Stomach (tissue), 9 donors: Measurements from ENCODE around the gene PARVG. TPM values are rescaled to one million over a fixed set of nuclear protein-coding genes. Genes with fewer than 3 reads are reported as not detected.
"Not testable (repeated sequence)": the region's sequence is repeated elsewhere in the genome, so short reads cannot be mapped to it uniquely, and the experiment has no call there.

ENCODE experiments used
- DNase-seq, 2 donors: peaks; one replicate each; pipeline versions ENCODE4 v3.0.0 to v3.0.0-alpha.2; 2013 to 2019
- H3K27ac ChIP-seq, 5 donors: fragments of 200-600 bp in 4 of 5; sonication (generic) in 4 of 5; one replicate each; pipeline ENCODE4 v1.5.1; 2013 to 2019; ENCODE audit warnings: mild to moderate bottlenecking in 1 of 5, moderate library complexity in 1 of 5
- H3K27me3 ChIP-seq, 3 donors: fragments of 200-600 bp; sonication (generic); one replicate each; pipeline ENCODE4 v1.5.1; 2017 to 2019; ENCODE audit warnings: mixed run types in 1 of 3
- H3K36me3 ChIP-seq, 4 donors: fragments of 200-600 bp; sonication (generic); 1 replicate in 3 of 4; 2 replicates in 1 of 4; pipeline ENCODE4 v1.5.1; 2016 to 2019
- H3K4me1 ChIP-seq, 4 donors: fragments of 200-600 bp; sonication (generic); one replicate each; pipeline ENCODE4 v1.5.1; 2016 to 2019
- H3K4me3 ChIP-seq, 4 donors: fragments of 200-600 bp; sonication (generic) in 3 of 4; one replicate each; pipeline ENCODE4 v1.5.1; 2016 to 2019; ENCODE audit warnings: mild to moderate bottlenecking in 1 of 4
- H3K9me3 ChIP-seq, 4 donors: fragments of 200-600 bp; sonication (generic); one replicate each; pipeline ENCODE4 v1.5.1; 2016 to 2019
- CTCF ChIP-seq, 7 experiments: fragments of 450-650 bp in 4 of 7; fragments of 200-600 bp in 3 of 7; sonication (generic) in 3 of 7; IDR thresholded peaks; one replicate each; pipeline ENCODE4 v1.5.1; 2016 to 2019; ENCODE audit warnings: antibody characterized with exemption in 7 of 7, control low read depth in 2 of 7, mild to moderate bottlenecking in 1 of 7
- EP300 ChIP-seq: sonication (generic); formaldehyde crosslinking; IDR thresholded peaks from one replicate; pipeline ENCODE4 v1.6.1; 2017; ENCODE audit warnings: antibody characterized with exemption
- POLR2A ChIP-seq, 4 donors: fragments of 450-650 bp; IDR thresholded peaks; one replicate each; pipeline ENCODE4 v1.6.1; 2016; ENCODE audit warnings: antibody characterized with exemption in 4 of 4, control low read depth in 2 of 4, mild to moderate bottlenecking in 1 of 4, moderate library complexity in 1 of 4
- POLR2AphosphoS5 ChIP-seq, 3 donors: sonication (generic); formaldehyde crosslinking; IDR thresholded peaks; one replicate each; pipeline ENCODE4 v1.6.1; 2016; ENCODE audit warnings: antibody characterized with exemption in 3 of 3
- WGBS, 5 donors: extraction: QIAGEN DNeasy Blood & Tissue Kit in 3 of 5; methylation state at CpG; one replicate each; pipeline versions ENCODE4 v1.1.5 to v1.1.7; 2013 to 2018; 5-methylcytosine and 5-hydroxymethylcytosine counted together
- intact Hi-C: fragments of 100-400 bp; cut with DNase I; formaldehyde crosslinking; loops from one replicate; pipeline ENCODE4 v1.15.1; 2023; ENCODE audit warnings: low total_unique reads
- polyA plus RNA-seq, 3 donors: library from polyadenylated mRNA; stranded (reverse); fragments of 200-250 nt; gene quantifications; one replicate each; pipeline ENCODE4 v1.2.3, GENCODE V29; 2013
- total RNA-seq, 5 donors: library from RNA; depleted of rRNA; stranded (reverse); fragments of >200 nt; gene quantifications; one replicate each; pipeline versions ENCODE4 v1.1.0 to v1.2.3, GENCODE V29; 2014 to 2016
- donor health status: healthy with polysubstance abuse.
- donor health status: Bipolar disorder and iron deficiency.
- donor health status: healthy.

Gene PARVG
- total and polyA plus RNA-seq, 8 donors = 5.7 to 78.2 (median 16.7) TPM

DNA sequence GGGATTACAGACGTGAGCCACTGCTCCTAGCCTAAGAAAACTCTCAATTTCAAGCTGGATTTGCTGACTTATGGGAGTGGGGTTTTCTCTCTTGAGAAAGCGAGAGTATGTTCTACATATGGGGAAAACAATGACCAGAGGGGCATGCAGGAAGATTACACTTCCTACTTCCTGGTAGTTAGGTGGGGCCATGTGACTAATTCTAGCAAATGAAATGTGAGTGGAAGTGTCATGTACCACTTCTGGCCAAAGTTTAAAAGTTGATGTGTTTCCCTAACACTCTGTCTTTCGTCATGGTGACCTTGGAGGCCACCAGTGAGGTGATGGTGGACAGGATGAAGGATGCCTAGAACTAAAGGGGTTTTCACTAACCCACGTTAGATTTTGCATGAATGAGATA is 50.5 kb downstream of the PARVG start:
- DNase-seq = no peak
- no peak overlapping the region for H3K4me3 ChIP-seq
- H3K27me3 ChIP-seq = peaks cover 0 to 2% (median 0%) of the 10 kb centered on the region in 3 donors
- H3K9me3 ChIP-seq = peaks cover 0 to 28% (median 16%) of the 10 kb centered on the region in 4 donors
- no peaks in the 10 kb centered on the region for H3K36me3 ChIP-seq
- no peak overlapping the region for H3K27ac ChIP-seq
- no peaks in the 10 kb centered on the region for H3K4me1 ChIP-seq
- intact Hi-C loops = no loop called here
- no peak for TF ChIP-seq POLR2AphosphoS5 (IDR thresholded peaks at IDR 0.05)
- no peak for TF ChIP-seq EP300
- no peak for TF ChIP-seq CTCF (IDR thresholded peaks at IDR 0.05)
- TF ChIP-seq POLR2A (IDR thresholded peaks at IDR 0.05) = no peak
- 75 to 85% (median 80%) methylated on average over 4 of the region's 4 CpGs for WGBS, 5 donors

GRCh38 chr22:44234372-44234771 is 53.6 kb downstream of the PARVG start:
- H3K27me3 ChIP-seq, H3K4me1 ChIP-seq, intact Hi-C loops, H3K4me3 ChIP-seq, H3K36me3 ChIP-seq, DNase-seq, H3K9me3 ChIP-seq, H3K27ac ChIP-seq: not testable (repeated sequence)
- 92 to 96% (median 94%) methylated on average over 12 of the region's 12 CpGs for WGBS, 5 donors

GRCh38 chr22:44237290-44237689 is 56.6 kb downstream of the PARVG start:
- Histone ChIP-seq H3K4me3 (no peak overlapping the region), H3K27ac (no peak overlapping the region), H3K4me1 (no peaks in the 10 kb centered on the region), H3K27me3 (no peaks in the 10 kb centered on the region), H3K9me3 (peaks cover 0 to 5% (median 0%) of the 10 kb centered on the region in 4 donors), H3K36me3 (no peaks in the 10 kb centered on the region)
- intact Hi-C loops = no loop called here
- no peak for DNase-seq
- no peak for TF ChIP-seq POLR2AphosphoS5 (IDR thresholded peaks at IDR 0.05)
- TF ChIP-seq CTCF (IDR thresholded peaks at IDR 0.05) = no peak
- no peak for TF ChIP-seq POLR2A (IDR thresholded peaks at IDR 0.05)
- TF ChIP-seq EP300 = no peak

DNA sequence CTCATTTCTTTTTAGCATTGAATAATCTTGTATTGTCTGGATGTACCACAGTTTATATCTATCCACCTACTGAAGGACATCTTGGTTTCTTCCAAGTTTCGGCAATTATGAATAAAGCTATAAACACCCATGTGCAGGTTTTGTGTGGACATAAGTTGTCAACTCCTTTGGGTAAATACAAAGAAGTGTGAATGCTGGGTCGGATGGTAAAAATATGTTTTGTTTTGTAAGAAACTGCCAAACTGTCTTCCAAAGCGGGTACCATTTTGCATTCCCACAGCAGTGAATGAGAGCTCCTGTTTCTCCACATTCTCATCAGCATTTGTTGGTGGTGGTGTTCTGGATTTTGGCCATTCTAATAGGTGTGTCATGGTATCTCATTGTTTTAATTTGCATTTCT is 60.4 kb downstream of the PARVG start:
- intact Hi-C loops = not testable (repeated sequence)

GRCh38 chr22:44242946-44243724 is 62.4 kb downstream of the PARVG start:
- WGBS, 5 donors = 72 to 84% (median 79%) methylated on average over 12 to 17 of the region's 17 CpGs
- H3K27ac ChIP-seq = no peak overlapping the region
- H3K4me1 ChIP-seq = no peaks in the 10 kb centered on the region
- H3K27me3 ChIP-seq = peaks cover 0 to 24% (median 0%) of the 10 kb centered on the region in 3 donors
- no peaks in the 10 kb centered on the region for H3K9me3 ChIP-seq
- no peak overlapping the region for H3K4me3 ChIP-seq
- intact Hi-C loops = no loop called here
- DNase-seq = peak in 1 of 2 donors; percentile 14
- no peak for TF ChIP-seq CTCF (IDR thresholded peaks at IDR 0.05)
- H3K36me3 ChIP-seq = no peaks in the 10 kb centered on the region

More for the DNA sequence above, 60.4 kb downstream of the PARVG start:
- not testable (repeated sequence) for DNase-seq, H3K4me3 ChIP-seq, H3K4me1 ChIP-seq, H3K9me3 ChIP-seq, H3K36me3 ChIP-seq, H3K27ac ChIP-seq
- whole genome bisulfite sequencing, 5 donors = 83 to 93% (median 89%) methylated on average over 3 of the region's 3 CpGs
- peaks cover 0 to 24% (median 0%) of the 10 kb centered on the region in 3 donors for H3K27me3 ChIP-seq
